ENCODE measurements around the gene PRPH2.

Gene PRPH2

GRCh38 chr6:42722497-42722896, at the start of gene PRPH2:
Gene PRPH2, minus strand, starts transcription at chr6:42722597. Its CDS starts 263 bp downstream, at chr6:42722334.
- DNase-seq = no peak

- DNase-seq = no peak
Observed at GRCh38 chr6:42771741-42772100, 49.3 kb upstream of the PRPH2 start.

GRCh38 chr6:42769836-42770235, 47.4 kb upstream of the PRPH2 start:
- no peak for DNase-seq

GRCh38 chr6:42769051-42769450, 46.7 kb upstream of the PRPH2 start:
- DNase-seq = no peak

- DNase-seq = no peak
Observed at GRCh38 chr6:42766163-42766670, 43.8 kb upstream of the PRPH2 start.

GRCh38 chr6:42764911-42765648, 42.7 kb upstream of the PRPH2 start:
- DNase-seq = no peak

GRCh38 chr6:42762950-42763349, 40.6 kb upstream of the PRPH2 start:
- no peak for DNase-seq

- no peak for DNase-seq
Observed at GRCh38 chr6:42762426-42762859, 40.0 kb upstream of the PRPH2 start.

- DNase-seq = no peak
Observed at GRCh38 chr6:42761287-42762067, 39.1 kb upstream of the PRPH2 start.

- DNase-seq = no peak
Observed at GRCh38 chr6:42758756-42759430, 36.5 kb upstream of the PRPH2 start.

- DNase-seq = no peak
Observed at GRCh38 chr6:42756722-42757121, 34.3 kb upstream of the PRPH2 start.

GRCh38 chr6:42754759-42755158, 32.4 kb upstream of the PRPH2 start:
- no peak for DNase-seq

GRCh38 chr6:42751055-42751454, 28.7 kb upstream of the PRPH2 start:
- DNase-seq = no peak

GRCh38 chr6:42748203-42748898, 26.0 kb upstream of the PRPH2 start:
- no peak for DNase-seq

- peak; percentile 83 for DNase-seq
Observed at GRCh38 chr6:42746463-42747391, 24.3 kb upstream of the PRPH2 start.

- peak; percentile 97 for DNase-seq
Observed at GRCh38 chr6:42745640-42746462, 23.5 kb upstream of the PRPH2 start, which contains the start of gene TBCC. Gene TBCC, minus strand, starts transcription at chr6:42746103. Its CDS starts 30 bp downstream, at chr6:42746073.

- no peak for DNase-seq
Observed at GRCh38 chr6:42745083-42745639, 22.8 kb upstream of the PRPH2 start.

- no peak for DNase-seq
Observed at GRCh38 chr6:42744351-42744893, 22.0 kb upstream of the PRPH2 start.

GRCh38 chr6:42742116-42742894, 19.9 kb upstream of the PRPH2 start:
- no peak for DNase-seq
